ENCODE data around the gene PLCH1.

DNA sequence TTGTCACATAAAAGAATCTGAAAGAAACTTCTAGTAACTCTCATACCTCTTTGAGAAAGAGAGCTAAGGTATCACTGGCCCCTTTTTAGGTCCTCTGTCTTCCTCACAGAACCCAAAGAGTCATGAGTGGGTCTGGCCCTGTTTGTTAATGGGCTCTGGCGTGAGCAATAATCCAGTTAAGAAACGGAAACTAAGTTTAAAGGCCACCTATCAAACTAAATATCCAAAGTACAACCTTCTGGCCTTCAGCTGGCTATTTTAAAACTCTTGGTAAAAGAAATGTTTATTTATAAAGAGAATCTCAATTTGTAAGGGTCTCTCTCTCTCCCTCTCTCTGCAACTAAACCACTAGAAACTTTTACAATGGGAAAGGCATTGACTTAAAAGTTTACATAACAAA is 380.4 kb downstream of the PLCH1 start:
- TF ChIP-seq, protein P1, sequence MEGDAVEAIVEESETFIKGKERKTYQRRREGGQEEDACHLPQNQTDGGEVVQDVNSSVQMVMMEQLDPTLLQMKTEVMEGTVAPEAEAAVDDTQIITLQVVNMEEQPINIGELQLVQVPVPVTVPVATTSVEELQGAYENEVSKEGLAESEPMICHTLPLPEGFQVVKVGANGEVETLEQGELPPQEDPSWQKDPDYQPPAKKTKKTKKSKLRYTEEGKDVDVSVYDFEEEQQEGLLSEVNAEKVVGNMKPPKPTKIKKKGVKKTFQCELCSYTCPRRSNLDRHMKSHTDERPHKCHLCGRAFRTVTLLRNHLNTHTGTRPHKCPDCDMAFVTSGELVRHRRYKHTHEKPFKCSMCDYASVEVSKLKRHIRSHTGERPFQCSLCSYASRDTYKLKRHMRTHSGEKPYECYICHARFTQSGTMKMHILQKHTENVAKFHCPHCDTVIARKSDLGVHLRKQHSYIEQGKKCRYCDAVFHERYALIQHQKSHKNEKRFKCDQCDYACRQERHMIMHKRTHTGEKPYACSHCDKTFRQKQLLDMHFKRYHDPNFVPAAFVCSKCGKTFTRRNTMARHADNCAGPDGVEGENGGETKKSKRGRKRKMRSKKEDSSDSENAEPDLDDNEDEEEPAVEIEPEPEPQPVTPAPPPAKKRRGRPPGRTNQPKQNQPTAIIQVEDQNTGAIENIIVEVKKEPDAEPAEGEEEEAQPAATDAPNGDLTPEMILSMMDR (IDR thresholded peaks at IDR 0.05; ENCODE audit: low read depth, low read length): no peak
- no peak for TF ChIP-seq EZH2phosphoT487 (IDR thresholded peaks at IDR 0.05; ENCODE audit: low read depth)
